GM12892 (cell line): ENCODE measurements around the gene SLC10A6.
"Not testable (repeated sequence)": the region's sequence is repeated elsewhere in the genome, so short reads cannot be mapped to it uniquely, and the experiment has no call there.

Experiments used
- DNase-seq: peaks from one replicate; pipeline ENCODE4 v3.0.0; 2011; ENCODE audit not compliant: insufficient read length
- FAIRE-seq: peaks from 2 replicates; lab custom pipeline; 2011; peaks lifted over from hg19 to GRCh38; lab: Jason Lieb, UNC
- POLR2A ChIP-seq: IDR thresholded peaks from 2 replicates; pipeline ENCODE4 v1.6.1; 2011; ENCODE audit warnings: low read depth, low read length, control low read depth
- POLR2AphosphoS5 ChIP-seq: IDR thresholded peaks from 2 replicates; pipeline ENCODE4 v1.6.1; 2011; ENCODE audit warnings: low read depth, low read length, control low read depth
- TAF1 ChIP-seq: IDR thresholded peaks from 2 replicates; pipeline ENCODE4 v1.6.1; 2011; ENCODE audit warnings: low read depth, mild to moderate bottlenecking, control low read depth, low read length, borderline replicate concordance

SLC10A6 gene

DNA sequence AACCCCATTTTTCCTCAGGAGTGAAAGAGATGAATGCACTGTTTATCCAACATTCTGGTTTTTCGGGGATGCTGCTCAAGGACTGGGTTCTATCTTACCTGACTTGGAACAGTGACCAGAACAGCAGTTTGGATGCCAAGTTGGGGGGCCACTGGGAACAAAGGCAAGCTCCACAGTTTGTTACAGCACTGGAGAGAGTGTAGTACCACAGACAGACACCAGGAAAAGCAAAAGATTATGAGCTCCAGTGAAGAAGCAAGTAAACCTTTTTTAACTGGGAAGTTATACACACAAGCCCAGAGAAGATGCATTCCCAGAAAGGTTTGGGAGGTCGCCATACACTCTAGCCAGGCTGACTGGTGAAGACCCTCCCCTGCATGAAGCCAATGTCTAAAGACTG, 29.5 kb upstream of the SLC10A6 start:
- DNase-seq (no peak), FAIRE-seq (no peak)
- TF ChIP-seq POLR2AphosphoS5 (no peak), POLR2A (no peak), TAF1 (no peak)

DNA sequence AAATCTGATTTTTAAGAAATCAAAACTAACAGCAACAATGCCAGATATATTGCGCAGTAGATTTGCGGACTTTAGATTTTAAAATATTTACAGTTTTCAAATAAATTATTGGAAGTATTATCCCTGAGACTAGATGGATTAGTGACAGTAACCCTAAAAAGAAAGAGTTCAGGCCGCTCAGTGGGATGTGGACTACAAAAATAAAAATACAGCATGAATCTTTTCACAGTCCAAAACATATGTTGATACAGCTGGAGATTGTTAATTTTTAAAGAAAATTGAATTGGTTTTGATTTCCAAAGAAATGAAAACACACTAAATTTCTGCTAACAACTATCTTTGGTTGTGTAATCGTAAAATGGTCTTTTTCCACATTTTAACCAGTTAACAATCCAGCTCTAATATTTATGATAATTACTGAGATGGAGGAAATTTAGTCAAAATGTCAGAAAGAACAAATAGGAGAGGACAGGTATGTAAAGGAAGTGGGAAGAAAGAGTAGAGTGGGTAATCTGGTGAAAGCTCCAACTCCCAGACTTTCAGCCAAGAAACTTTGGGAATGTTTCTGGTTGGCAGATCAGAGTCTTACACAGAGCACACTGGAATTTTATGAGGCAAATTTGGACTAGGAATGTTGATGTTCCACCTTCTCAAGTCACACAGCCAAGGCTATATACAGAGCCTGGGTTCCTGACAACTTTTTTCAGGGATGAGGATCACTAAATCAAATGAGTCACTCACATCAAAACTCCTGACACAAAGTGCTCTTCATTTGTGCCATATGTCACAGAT, 27.9 kb upstream of the SLC10A6 start:
- DNase-seq (no peak), FAIRE-seq (no peak)
- TF ChIP-seq TAF1 (no peak), POLR2A (no peak), POLR2AphosphoS5 (no peak)

DNA sequence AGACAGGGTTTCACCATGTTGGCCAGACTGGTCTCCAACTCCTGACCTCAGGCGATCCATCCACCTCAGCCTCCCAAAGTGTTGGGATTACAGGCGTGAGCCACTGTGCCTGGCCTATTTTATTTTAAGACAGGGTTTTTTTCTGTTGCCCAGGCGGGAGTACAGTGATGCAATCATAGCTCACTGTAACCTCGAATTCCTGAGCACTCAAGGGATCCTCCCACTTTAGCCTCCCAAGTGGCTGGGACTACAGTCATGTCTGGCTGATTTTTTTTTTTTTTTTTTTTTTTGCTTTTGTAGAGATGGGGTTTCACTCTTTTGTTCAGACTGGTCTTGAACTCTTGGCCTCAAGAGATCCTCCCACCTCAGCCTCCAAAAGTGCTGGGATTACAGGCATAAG, 26.3 kb upstream of the SLC10A6 start:
- DNase-seq, FAIRE-seq: not testable (repeated sequence)

DNA sequence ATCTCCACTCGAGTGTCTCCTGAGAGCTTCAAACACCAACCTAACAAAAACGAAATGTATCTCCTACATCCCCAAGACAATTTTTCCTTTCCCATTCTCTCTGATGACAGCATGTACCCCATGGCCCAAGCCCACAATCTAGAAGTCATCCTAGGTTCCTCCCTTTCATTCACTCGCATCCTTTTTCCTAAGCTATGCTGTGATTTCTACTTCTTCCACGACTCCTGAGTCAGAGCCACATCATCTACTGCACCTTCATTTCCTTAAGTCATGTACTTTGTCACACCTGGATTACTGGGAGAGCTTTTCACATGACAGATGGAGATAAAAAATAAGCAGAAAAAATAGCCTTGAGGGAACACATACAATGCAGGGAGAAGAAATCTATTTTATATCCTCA, 23.0 kb upstream of the SLC10A6 start:
- no peak for DNase-seq
- no peak for FAIRE-seq
- TF ChIP-seq POLR2A (no peak), POLR2AphosphoS5 (no peak), TAF1 (no peak)

DNA sequence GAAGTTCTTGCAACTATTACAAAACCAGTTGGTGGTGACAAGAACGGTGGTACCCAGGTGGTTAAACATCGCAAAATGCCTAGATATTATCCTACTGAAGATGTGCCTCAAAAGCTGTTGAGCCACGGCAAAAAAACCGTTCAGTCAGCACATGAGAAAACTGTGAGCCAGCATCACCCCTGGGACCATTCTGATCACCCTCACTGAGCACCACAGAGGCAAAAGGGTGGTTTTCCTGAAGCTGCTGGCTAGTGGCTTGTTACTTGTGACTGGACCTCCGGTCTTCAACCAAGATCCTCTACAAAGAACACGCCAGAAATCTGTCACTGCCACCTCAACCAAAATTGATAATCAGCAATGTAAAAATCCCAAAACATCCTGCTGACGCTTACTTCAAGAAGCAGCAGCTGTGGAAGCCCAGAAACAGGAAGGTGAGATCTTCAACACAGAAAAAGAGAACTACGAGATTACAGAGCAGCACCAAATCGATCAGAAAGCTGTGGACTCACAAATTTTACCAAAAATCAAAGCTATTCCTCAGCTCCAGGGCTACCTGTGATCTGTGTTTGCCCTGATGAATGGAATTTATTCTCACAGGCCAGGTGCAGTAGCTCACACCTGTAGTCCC, 21.4 kb upstream of the SLC10A6 start:
- TF ChIP-seq TAF1: no peak
- no peak for TF ChIP-seq POLR2AphosphoS5
- TF ChIP-seq POLR2A: no peak
- DNase-seq (no peak), FAIRE-seq (no peak)

DNA sequence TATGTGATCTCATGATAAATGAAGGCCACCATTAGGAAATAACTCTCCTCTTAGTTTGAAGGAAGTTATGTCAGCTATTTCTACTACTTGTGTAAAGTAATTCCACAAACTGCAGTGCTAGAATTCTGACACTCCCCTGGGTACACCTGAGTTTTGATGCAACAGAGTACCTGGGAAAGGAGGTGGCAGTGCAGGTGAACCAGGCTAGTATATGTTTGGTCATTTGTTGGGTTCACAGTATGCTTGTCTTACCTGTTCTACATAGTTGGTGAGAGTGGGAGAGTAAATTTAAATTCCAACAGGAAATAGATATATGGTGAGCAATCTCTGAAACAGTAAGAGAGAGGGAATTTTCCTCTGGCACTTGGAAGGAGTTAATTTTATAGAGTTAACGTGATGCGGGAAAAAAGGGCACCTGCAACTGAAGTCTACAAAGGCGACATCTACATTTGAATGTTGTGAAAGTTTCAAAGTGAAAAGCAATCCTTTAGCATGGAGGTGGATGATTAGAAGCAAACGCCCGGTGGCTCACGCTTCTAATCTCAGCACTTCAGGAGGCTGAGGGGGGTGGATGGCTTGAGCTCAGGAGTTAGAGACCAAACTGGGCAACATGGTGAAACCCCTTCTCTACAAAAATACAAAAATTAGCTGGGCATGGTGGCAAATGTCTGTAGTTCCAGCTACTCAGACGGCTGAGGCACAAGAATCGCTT, 8.3 kb upstream of the SLC10A6 start:
- TF ChIP-seq TAF1: no peak
- no peak for TF ChIP-seq POLR2A
- no peak for TF ChIP-seq POLR2AphosphoS5
- FAIRE-seq (no peak), DNase-seq (no peak)

DNA sequence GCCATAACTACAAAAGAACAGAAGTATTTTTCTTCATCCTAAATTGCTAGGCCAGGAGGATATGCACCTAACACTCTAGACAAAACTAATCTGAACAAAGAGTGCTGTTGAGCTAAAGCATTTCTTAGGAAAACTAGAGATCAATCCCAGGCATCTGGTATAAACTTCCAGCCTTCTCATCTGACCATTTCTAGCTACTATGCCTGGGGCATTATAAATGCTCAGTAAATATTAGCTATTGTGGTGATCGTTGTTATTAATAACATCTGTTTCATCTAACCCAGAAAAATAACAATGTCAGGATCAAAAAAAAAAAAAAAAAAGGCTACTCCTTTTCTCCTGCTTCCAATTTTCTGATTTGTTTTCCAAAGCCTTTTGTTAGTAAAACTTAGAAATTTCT, 7.7 kb upstream of the SLC10A6 start:
- no peak for TF ChIP-seq POLR2A
- TF ChIP-seq POLR2AphosphoS5: no peak
- no peak for TF ChIP-seq TAF1
- no peak for DNase-seq
- no peak for FAIRE-seq

DNA sequence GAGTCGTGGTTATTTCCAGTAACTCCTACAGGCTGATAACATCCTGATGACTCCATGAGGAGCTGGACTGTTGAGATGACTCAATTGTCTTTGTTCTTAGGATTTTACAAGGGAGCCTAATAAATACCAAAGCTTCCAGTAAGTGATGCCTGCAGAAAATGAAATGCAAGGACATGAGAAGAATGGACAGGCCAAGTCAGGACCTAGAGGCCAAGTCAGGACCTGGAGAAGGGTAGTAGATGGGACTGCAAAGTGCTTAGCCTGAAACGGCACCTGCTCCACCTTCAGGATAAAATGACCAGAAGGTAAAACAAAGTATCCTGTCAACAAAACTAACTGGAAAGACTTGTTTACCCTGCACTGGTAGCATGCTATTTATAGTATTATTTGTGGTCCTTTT, 6.4 kb upstream of the SLC10A6 start:
- TF ChIP-seq POLR2AphosphoS5 (no peak), TAF1 (no peak), POLR2A (no peak)
- DNase-seq: no peak
- FAIRE-seq: no peak

DNA sequence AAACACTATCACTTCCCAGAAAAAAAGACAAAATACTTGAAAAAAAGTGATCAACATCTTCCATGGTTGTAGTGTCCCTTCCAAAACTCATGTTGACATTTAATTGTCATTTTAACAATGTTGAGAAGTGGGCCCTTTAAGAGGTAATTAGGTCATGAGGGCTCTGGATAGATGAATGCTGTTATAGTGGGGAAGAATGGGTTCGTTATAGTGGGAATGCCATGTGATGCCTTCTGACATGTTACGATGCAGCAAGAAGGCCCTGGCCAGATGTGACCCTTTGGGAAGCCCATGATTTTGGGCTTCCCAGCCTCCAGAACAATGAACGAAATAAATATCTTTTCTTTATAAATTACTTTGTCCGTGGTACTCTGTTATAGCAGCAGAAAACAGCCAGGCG, 4.0 kb upstream of the SLC10A6 start:
- DNase-seq (no peak), FAIRE-seq (no peak)
- TF ChIP-seq TAF1: no peak
- no peak for TF ChIP-seq POLR2AphosphoS5
- TF ChIP-seq POLR2A: no peak

DNA sequence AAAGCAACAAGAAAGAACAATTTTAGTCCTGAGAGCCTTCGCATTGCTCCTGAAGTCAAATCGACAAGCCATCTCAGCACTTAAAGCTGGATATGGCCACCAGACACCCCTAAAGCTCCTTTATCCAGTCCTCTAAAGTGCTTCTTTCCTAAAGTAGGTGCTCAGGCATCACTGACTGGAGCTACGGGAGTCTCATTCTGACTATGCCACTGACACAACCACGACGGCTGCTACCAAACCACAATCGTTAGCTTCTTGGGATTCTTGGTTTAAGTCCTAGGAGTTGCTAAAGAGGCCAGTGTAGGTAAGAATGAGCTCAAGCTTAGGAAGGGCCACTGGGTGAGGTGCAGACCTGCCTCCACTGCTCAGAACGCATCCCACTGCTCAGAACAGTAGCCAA, 1.0 kb downstream of the SLC10A6 start:
- FAIRE-seq: no peak
- DNase-seq: no peak

DNA sequence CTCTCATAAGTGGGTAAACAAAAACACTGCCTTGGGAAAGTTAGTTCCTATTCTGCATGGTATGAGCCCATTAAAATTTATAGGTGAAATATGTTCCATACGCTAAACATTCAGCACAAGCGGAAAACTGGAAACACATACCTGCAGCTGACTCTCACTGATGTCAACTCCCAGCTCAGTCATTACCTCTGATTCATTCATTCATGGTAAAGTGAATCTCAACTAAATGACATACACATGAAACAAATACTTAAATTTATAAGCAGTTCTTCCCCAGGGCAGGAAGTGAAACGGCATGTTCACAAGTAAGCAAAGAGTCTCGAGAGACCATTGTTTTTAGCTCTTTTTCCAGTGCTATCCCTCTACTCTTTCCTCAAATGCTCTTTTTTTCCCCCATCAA, 1.6 kb downstream of the SLC10A6 start:
- FAIRE-seq (no peak), DNase-seq (no peak)
- no peak for TF ChIP-seq TAF1
- no peak for TF ChIP-seq POLR2A
- no peak for TF ChIP-seq POLR2AphosphoS5

More for the DNA sequence above, 1.0 kb downstream of the SLC10A6 start:
- TF ChIP-seq POLR2A: no peak
- no peak for TF ChIP-seq TAF1
- TF ChIP-seq POLR2AphosphoS5: no peak
